Measurements from ENCODE around the gene C1orf116. TPM values are rescaled to one million over a fixed set of nuclear protein-coding genes. Genes with fewer than 3 reads are reported as not detected.

The C1orf116 gene
- total RNA-seq, 4 donors from 2014 or later = 0.62 TPM; not detected in 3

DNA sequence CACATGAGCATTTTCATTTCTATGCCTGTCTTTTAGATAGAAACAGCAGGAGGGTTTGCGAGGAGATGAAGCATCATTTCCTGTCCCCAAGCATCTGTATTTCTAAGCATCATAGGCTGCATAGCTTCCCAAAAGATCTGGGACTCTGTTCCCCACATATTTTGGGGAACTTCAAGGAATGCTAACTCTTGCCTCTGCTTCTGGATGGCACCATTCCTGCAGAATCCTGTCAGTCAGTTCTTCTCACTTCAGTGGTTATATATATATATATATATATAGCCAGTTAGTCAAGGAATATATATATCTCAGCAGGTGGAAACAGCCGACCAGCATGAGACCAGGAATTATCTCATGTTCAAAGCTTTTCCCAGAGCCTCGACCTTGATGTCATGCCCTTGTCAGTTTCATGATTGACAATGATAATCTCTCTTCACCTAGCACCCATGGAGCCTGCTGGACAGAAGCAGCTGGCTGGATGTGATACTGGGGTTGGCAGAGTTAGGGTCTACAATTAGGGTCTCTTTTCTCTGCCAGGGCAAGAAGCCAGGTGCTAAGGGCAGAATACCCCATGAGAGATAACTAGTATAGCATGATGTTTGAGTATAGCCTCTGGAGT, 22.9 kb upstream of the C1orf116 start:
- no peak overlapping the region for H3K27ac ChIP-seq
- TF ChIP-seq CTCF (IDR thresholded peaks at IDR 0.05) (no peak), POLR2A (IDR thresholded peaks at IDR 0.05) (no peak)
- H3K27me3 ChIP-seq = no peaks in the 10 kb centered on the region
- intact Hi-C loops (cut with DNase I; ENCODE audit: low total_unique reads) = no loop called here
- no peak overlapping the region for H3K4me3 ChIP-seq
- DNase-seq = no peak
- H3K9me3 ChIP-seq = no peaks in the 10 kb centered on the region
- H3K4me1 ChIP-seq = no peaks in the 10 kb centered on the region
- H3K36me3 ChIP-seq = no peaks in the 10 kb centered on the region

GRCh38 chr1:207054491-207054890, 21.9 kb upstream of the C1orf116 start:
- no peak for DNase-seq
- no peaks in the 10 kb centered on the region for H3K27me3 ChIP-seq
- TF ChIP-seq CTCF (IDR thresholded peaks at IDR 0.05) = no peak
- TF ChIP-seq POLR2A (IDR thresholded peaks at IDR 0.05) = no peak
- intact Hi-C loops (cut with DNase I; ENCODE audit: low total_unique reads) = no loop called here
- H3K9me3 ChIP-seq = no peaks in the 10 kb centered on the region
- no peak overlapping the region for H3K4me3 ChIP-seq
- no peak overlapping the region for H3K27ac ChIP-seq
- no peaks in the 10 kb centered on the region for H3K4me1 ChIP-seq
- no peaks in the 10 kb centered on the region for H3K36me3 ChIP-seq

DNA sequence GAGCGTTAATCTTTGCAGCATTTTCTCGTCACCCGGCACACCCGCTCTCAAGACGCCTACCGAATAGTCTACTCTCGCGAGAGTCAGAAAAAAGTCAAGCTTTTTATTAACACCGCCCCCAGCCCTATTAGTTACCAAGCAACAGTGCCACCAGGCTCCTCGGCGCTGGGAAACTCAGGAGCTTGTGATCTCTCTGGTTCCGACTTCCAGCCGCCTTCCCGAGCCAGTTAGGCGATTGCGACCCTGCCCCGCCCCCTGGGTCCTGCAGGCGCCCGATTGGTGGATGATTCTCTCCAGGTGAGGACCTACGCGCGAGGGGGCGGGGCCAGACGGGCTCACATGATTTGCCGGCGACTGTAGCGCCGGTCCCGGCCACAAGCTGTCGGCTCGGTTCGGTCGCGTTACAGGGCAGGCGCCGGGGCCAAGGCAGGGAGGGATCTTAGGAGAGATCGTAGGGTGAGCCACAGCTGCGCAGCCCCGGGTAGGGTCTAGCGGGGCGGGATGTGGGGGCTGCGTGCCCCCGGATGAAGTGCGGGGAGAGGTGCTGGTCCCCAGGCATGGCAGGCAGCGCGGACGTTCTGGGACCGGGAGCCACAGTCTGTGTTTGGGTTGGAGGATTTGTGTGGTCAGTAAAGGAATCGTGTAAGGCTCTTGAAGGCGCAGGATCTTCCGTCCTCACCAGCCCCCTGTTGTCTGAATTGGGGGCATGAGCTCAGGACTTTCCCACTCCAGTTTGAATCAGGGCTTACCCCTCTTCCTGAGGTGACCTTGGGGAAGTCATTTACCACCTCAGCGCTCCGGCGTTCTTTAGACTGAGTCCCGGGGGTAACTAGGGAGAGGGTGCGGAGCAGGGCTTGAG, 20.6 kb upstream of the C1orf116 start, which contains the start of gene PFKFB2:
PFKFB2 (plus strand) TSS at position 365 of the 859 bp plus-strand sequence. CDS start 1,443 bp downstream, outside the sequence.
- intact Hi-C loops (cut with DNase I; ENCODE audit: low total_unique reads) = no loop called here
- H3K9me3 ChIP-seq = no peaks in the 10 kb centered on the region
- TF ChIP-seq POLR2A (IDR thresholded peaks at IDR 0.05) (peak; percentile 72 to 80), CTCF (IDR thresholded peaks at IDR 0.05) (peak in 3 of 4 experiments; percentile 26 to 62 (median 31))
- H3K36me3 ChIP-seq = no peaks in the 10 kb centered on the region
- H3K27ac ChIP-seq = peak within 1 kb of the TSS; percentile 70 to 93
- peaks cover 0 to 10% of the 10 kb centered on the region in 2 donors for H3K4me1 ChIP-seq
- no peaks in the 10 kb centered on the region for H3K27me3 ChIP-seq
- peak within 1 kb of the TSS; percentile 62 to 67 for H3K4me3 ChIP-seq
- peak; percentile 93 to 97 for DNase-seq

DNA sequence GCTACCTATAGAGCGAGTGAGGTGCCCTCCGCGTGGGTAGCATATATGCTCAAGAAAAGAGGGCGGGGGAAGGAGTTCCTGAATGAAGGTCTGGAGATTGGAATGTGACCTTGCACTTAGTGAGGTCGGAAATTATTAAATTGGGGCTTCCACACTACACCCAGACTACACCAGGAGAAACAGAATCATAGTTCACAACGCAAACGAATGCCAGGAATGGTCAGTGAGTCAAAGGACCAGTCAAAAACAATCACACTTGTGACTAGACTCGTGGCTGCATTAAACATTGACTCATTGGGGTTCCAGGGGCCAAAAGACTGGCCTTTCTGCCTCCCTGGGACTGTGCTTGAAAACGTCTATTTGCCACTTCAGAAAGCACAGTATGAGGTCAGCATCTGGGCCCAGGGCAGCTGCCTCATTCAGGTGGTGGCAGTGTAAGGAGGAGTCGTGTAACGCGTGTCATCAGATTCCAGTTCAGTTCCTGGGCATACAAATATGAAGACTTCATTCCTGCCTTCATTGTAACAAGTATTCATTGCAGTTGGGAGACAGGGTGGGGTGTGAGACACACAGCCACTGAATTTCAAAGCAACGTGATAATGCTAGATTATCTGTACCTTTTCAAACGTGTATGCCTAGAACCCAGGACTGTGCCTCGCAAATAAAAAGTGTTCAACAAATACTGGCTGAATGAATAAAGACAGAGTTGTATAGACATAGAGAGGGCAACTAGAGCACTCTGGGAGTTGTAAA, 18.8 kb upstream of the C1orf116 start, which contains the start of gene YOD1:
YOD1 (minus strand) TSS at position 18 of the 753 bp plus-strand sequence. CDS start 178 bp downstream, outside the sequence.
- H3K9me3 ChIP-seq = no peaks in the 10 kb centered on the region
- no peaks in the 10 kb centered on the region for H3K36me3 ChIP-seq
- peak within 1 kb of the TSS; percentile 84 to 88 for H3K27ac ChIP-seq
- no peaks in the 10 kb centered on the region for H3K27me3 ChIP-seq
- peak within 1 kb of the TSS; percentile 82 to 95 for H3K4me3 ChIP-seq
- no peak for DNase-seq
- intact Hi-C loops (cut with DNase I; ENCODE audit: low total_unique reads) = no loop called here
- TF ChIP-seq POLR2A (IDR thresholded peaks at IDR 0.05) (no peak), CTCF (IDR thresholded peaks at IDR 0.05) (no peak)
- peaks cover 0 to 10% of the 10 kb centered on the region in 2 donors for H3K4me1 ChIP-seq
